GM12875 (cell line): ENCODE data around the gene THBS2.

Experiments used
- H3K4me3 ChIP-seq: one replicate; pipeline ENCODE4 v1.5.1; 2011; ENCODE audit warnings: low read depth, low read length, control low read depth
- CTCF ChIP-seq: IDR thresholded peaks from 2 replicates; pipeline ENCODE4 v1.5.1; 2011; ENCODE audit warnings: low read depth, mild to moderate bottlenecking, control low read depth, inconsistent platforms, low read length, moderate library complexity, borderline replicate concordance; ENCODE audit not compliant: insufficient read depth

Gene THBS2

GRCh38 chr6:169225131-169225576 lies 28.5 kb downstream of the THBS2 start:
- H3K4me3 ChIP-seq: no peak overlapping the region
- TF ChIP-seq CTCF: no peak

DNA sequence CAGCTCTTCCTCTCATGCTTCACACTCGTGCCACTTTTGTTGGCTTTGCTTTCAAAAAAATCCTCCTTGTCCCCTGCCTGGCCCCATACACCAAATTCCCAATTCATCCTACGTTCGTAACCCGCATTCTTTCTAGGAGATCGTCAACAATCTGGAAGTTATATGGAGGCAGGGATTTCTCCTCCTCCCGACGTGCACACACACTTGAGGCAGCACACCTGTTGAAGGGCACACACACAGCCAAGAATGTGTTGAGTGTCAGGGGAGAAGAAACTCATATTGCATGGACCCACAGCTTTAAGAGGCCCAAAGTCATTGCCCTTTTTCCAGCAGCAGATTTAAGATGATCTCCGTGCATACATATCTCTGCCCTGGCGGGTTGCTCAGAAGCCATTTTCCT lies 28.9 kb downstream of the THBS2 start:
- TF ChIP-seq CTCF: no peak
- no peak overlapping the region for H3K4me3 ChIP-seq

DNA sequence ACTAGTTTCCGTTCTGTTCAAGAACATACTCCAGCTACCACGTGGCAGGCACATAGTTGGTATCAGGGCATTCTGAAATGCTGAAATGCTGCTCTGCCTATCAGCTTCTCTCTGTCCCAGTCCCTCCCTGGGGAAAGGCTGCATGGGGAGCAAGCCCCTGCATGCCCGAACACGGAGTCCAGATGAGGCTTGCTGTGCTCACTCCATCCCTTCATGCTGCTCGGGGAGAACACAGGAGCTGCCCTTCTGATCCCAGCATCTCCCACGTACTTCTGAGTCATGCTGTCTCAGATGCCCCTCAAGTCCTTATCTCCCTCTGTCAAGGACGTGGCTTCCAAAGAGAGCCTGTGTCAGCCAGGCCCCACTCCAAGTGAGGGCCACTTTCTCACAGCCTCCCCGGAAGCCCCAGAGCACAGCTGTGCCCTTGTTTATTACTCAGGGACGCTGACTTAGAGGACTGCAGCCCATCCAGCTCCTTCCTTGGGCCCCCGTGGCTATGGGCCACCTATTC lies 29.4 kb downstream of the THBS2 start:
- no peak overlapping the region for H3K4me3 ChIP-seq
- no peak for TF ChIP-seq CTCF

- H3K4me3 ChIP-seq: no peak overlapping the region
- no peak for TF ChIP-seq CTCF
Observed at GRCh38 chr6:169223006-169223405, 30.6 kb downstream of the THBS2 start.

- H3K4me3 ChIP-seq: no peak overlapping the region
- no peak for TF ChIP-seq CTCF
Observed at GRCh38 chr6:169222126-169222525, 31.5 kb downstream of the THBS2 start.

DNA sequence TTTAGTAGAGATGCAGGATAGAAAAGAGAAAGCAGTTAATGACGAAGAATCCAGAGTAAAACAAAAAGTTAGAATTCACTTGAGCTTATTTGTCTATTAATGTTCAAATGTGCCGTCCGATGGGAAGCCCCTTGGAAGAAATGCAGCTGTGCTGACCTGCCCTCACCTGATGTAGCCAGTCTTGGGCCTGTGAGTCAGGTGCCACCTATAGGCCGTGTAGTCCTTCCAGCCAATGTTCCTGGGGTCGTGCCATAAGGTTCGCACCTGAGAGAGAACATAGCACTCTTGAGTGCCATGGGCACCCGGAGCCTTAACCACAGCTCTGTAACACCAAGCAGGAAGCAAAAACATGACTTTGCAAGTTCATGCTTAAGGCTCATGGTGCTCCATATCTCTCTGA lies 32.4 kb downstream of the THBS2 start:
- no peak for TF ChIP-seq CTCF
- no peak overlapping the region for H3K4me3 ChIP-seq

DNA sequence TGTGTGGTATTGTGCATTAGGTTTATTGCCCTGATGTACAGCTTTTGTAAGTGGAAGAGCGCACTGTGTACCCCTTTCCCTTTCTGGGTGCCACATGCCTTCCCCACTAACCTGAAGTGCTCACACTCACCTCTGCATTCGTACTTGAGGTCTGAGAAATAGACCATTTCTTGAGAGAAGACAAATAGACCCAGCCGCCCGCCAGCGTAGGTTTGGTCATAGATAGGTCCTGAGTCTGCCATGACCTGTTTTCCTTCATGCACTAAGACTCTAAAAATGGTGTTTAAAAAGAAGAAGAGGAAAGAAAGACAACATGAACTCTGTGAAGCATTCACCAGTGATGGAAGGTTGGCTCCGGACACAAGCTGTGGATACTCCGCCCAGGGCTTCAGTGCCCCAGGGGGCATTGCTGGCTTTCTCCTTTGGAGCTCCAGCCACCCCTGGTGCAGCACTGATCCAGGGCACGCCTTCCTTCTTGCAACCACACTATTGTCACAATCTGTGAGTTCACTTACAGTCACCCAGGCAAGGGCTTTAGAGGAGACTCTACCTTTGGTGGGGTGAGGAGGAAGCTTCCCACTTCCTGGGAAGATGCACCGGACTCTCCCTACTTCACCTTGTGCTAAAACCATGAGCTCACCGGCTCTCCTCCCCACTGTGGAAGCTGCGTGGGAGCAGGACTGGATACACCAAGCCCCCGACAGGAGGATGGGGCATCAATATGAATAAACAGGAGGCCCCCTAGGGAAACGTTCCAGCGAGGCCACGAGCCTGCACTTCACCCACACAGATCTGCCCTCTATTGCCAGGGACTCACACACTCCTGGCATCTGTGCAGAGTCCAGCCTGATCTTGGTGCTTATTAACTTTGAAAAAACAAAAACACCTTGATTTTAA lies 33.3 kb downstream of the THBS2 start:
- no peak overlapping the region for H3K4me3 ChIP-seq
- TF ChIP-seq CTCF: no peak
